Measurements from ENCODE around the gene TNPO1.
"Not testable (repeated sequence)": the region's sequence is repeated elsewhere in the genome, so short reads cannot be mapped to it uniquely, and the experiment has no call there.

Gene TNPO1

DNA sequence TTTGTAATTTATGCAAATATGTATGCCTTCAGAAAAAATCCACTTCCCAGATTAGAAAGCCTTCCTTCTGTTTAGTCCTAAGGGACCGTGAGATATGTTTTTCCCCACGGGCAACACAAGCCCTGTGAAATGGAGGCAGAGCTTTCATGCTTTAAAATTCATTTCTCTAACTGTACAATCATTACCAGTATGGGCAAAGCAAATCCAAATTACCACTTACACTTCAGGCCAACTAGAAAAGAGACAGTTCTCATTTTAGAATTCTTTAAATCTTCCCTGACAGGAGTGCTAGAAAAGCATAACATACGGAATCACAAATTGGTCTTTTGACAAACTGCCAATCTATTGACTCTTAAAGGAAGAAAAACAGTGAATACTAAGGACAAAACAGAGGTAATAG lies 20.5 kb upstream of the TNPO1 start:
- TF ChIP-seq, protein P1, sequence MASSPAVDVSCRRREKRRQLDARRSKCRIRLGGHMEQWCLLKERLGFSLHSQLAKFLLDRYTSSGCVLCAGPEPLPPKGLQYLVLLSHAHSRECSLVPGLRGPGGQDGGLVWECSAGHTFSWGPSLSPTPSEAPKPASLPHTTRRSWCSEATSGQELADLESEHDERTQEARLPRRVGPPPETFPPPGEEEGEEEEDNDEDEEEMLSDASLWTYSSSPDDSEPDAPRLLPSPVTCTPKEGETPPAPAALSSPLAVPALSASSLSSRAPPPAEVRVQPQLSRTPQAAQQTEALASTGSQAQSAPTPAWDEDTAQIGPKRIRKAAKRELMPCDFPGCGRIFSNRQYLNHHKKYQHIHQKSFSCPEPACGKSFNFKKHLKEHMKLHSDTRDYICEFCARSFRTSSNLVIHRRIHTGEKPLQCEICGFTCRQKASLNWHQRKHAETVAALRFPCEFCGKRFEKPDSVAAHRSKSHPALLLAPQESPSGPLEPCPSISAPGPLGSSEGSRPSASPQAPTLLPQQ (tag by site-specific recombination; IDR thresholded peaks at IDR 0.05) = no peak
- TF ChIP-seq ZNF174 (tag by site-specific recombination; IDR thresholded peaks at IDR 0.05) (no peak), ZNF138 (tag by site-specific recombination; IDR thresholded peaks at IDR 0.05; ENCODE audit: borderline replicate concordance) (no peak), KLF16 (tag by site-specific recombination; IDR thresholded peaks at IDR 0.05) (no peak)
- Histone ChIP-seq H3K9me3 (ENCODE audit: control insufficient read depth, insufficient read depth, low read depth, low read length) (no peaks in the 10 kb centered on the region), H3K4me1 (ENCODE audit: control insufficient read depth, insufficient read depth, low read length) (no peaks in the 10 kb centered on the region), H3K27ac (ENCODE audit: extremely low read depth, low read depth, low read length) (no peak overlapping the region), H3K4me3 (ENCODE audit: low read depth, low read length) (no peak overlapping the region), H3K36me3 (ENCODE audit: control insufficient read depth in 2 of 2, insufficient read depth in 1 of 2, low read length in 2 of 2) (no peaks in the 10 kb centered on the region)
- ChIA-PET CTCF (no interaction called here), POLR2A (no interaction called here)

DNA sequence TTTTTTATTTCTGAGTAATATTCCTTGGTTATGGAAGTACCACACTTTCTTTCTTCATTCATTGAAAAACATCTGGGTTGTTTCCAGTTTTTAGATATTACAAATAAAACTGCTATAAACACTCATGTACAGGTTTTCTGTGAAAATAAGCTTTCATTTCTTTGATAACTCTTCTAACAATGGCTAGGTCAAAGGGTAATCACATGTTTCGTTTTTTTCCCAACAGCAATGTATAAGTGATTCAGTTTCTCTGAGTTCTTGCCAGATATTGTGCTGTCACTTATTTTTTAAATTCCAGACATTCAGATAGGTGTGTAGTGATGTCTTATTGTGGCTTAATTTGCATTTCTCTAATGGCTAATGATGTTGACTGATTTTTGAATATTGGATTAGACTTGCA lies 16.7 kb upstream of the TNPO1 start:
- H3K36me3 ChIP-seq (ENCODE audit: control insufficient read depth in 2 of 2, insufficient read depth in 1 of 2, low read length in 2 of 2) = no peaks in the 10 kb centered on the region
- ChIA-PET CTCF (no interaction called here), POLR2A (no interaction called here)
- H3K27ac ChIP-seq (ENCODE audit: extremely low read depth, low read depth, low read length) = no peak overlapping the region
- H3K4me3 ChIP-seq (ENCODE audit: low read depth, low read length) = no peak overlapping the region
- TF ChIP-seq KLF9 (tag by site-specific recombination; IDR thresholded peaks at IDR 0.05; ENCODE audit: low read depth) = no peak
- no peak for TF ChIP-seq KLF1 (tag by site-specific recombination; IDR thresholded peaks at IDR 0.05)
- no peaks in the 10 kb centered on the region for H3K9me3 ChIP-seq (ENCODE audit: control insufficient read depth, insufficient read depth, low read depth, low read length)
- no peaks in the 10 kb centered on the region for H3K4me1 ChIP-seq (ENCODE audit: control insufficient read depth, insufficient read depth, low read length)

GRCh38 chr5:72808637-72809036 lies 7.8 kb upstream of the TNPO1 start:
- H3K36me3 ChIP-seq (ENCODE audit: control insufficient read depth in 2 of 2, insufficient read depth in 1 of 2, low read length in 2 of 2); H3K4me3 ChIP-seq (ENCODE audit: low read depth, low read length); H3K27ac ChIP-seq (ENCODE audit: extremely low read depth, low read depth, low read length); CTCF ChIA-PET; H3K9me3 ChIP-seq (ENCODE audit: control insufficient read depth, insufficient read depth, low read depth, low read length); H3K4me1 ChIP-seq (ENCODE audit: control insufficient read depth, insufficient read depth, low read length): not testable (repeated sequence)
- POLR2A ChIA-PET = interaction anchor here (0.6 kb wide), 1 partner anchor 18 kb away, joined by 3 read pairs; no protein-coding TSS in a partner anchor

DNA sequence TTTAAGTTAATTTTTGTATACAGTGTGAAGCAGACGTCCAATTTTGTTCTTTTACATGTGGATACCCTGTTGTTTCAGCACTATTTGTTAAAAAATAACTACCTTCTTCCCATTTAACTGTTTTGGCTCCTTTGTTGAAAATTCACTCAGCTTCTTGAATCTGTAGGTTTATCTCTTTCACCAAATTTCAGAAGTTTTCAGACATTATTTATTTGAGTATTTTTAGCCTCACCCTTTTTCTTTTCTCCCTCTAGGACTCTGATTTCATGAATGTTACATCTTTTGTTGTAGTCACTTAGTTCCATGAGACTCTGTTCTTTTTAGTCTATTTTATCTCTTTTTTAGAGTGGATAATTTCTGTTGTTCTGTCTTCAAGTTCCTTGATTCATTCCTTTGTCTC lies 4.6 kb upstream of the TNPO1 start:
- no peaks in the 10 kb centered on the region for H3K36me3 ChIP-seq (ENCODE audit: control insufficient read depth in 2 of 2, insufficient read depth in 1 of 2, low read length in 2 of 2)
- no peaks in the 10 kb centered on the region for H3K4me1 ChIP-seq (ENCODE audit: control insufficient read depth, insufficient read depth, low read length)
- TF ChIP-seq ZNF558 (tag by site-specific recombination; IDR thresholded peaks at IDR 0.05) = peak; percentile 97
- TF ChIP-seq ZNF837 (tag by site-specific recombination; IDR thresholded peaks at IDR 0.05) = no peak
- no peak for TF ChIP-seq ZNF23 (tag by site-specific recombination; IDR thresholded peaks at IDR 0.05; ENCODE audit: borderline replicate concordance)
- ChIA-PET POLR2A (no interaction called here), CTCF (no interaction called here)
- no peaks in the 10 kb centered on the region for H3K9me3 ChIP-seq (ENCODE audit: control insufficient read depth, insufficient read depth, low read depth, low read length)
- no peak overlapping the region for H3K27ac ChIP-seq (ENCODE audit: extremely low read depth, low read depth, low read length)
- no peak overlapping the region for H3K4me3 ChIP-seq (ENCODE audit: low read depth, low read length)

DNA sequence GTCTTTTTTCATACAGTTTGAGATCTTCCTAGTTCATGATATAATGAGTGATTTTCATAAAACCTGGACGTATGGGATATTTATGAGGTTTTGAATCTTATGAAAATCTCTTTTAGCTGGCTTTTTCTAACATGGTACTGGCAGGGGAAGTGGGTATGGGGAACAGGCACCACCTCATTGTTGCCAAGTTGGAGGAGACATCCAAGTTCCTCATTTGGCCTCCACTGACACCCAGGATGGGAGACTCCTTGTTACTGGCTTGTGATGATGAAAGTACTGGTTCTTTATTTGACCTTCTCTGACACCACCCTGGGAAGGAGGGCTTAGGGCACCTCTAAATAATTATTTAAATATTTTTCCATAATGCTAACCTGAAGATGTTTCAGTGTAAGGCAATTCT lies 4.0 kb upstream of the TNPO1 start:
- Histone ChIP-seq H3K9me3 (ENCODE audit: control insufficient read depth, insufficient read depth, low read depth, low read length) (no peaks in the 10 kb centered on the region), H3K4me3 (ENCODE audit: low read depth, low read length) (no peak overlapping the region), H3K27ac (ENCODE audit: extremely low read depth, low read depth, low read length) (no peak overlapping the region), H3K36me3 (ENCODE audit: control insufficient read depth in 2 of 2, insufficient read depth in 1 of 2, low read length in 2 of 2) (no peaks in the 10 kb centered on the region), H3K4me1 (ENCODE audit: control insufficient read depth, insufficient read depth, low read length) (no peaks in the 10 kb centered on the region)
- POLR2A ChIA-PET = no interaction called here
- CTCF ChIA-PET = no interaction called here
- TF ChIP-seq, protein P2, sequence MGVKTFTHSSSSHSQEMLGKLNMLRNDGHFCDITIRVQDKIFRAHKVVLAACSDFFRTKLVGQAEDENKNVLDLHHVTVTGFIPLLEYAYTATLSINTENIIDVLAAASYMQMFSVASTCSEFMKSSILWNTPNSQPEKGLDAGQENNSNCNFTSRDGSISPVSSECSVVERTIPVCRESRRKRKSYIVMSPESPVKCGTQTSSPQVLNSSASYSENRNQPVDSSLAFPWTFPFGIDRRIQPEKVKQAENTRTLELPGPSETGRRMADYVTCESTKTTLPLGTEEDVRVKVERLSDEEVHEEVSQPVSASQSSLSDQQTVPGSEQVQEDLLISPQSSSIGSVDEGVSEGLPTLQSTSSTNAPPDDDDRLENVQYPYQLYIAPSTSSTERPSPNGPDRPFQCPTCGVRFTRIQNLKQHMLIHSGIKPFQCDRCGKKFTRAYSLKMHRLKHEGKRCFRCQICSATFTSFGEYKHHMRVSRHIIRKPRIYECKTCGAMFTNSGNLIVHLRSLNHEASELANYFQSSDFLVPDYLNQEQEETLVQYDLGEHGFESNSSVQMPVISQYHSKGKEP (tag by site-specific recombination; IDR thresholded peaks at IDR 0.05) = no peak
- no peak for TF ChIP-seq KLF10 (tag by site-specific recombination; IDR thresholded peaks at IDR 0.05)
- TF ChIP-seq ZNF18 (tag by site-specific recombination; IDR thresholded peaks at IDR 0.05) = no peak
- TF ChIP-seq, protein P3, sequence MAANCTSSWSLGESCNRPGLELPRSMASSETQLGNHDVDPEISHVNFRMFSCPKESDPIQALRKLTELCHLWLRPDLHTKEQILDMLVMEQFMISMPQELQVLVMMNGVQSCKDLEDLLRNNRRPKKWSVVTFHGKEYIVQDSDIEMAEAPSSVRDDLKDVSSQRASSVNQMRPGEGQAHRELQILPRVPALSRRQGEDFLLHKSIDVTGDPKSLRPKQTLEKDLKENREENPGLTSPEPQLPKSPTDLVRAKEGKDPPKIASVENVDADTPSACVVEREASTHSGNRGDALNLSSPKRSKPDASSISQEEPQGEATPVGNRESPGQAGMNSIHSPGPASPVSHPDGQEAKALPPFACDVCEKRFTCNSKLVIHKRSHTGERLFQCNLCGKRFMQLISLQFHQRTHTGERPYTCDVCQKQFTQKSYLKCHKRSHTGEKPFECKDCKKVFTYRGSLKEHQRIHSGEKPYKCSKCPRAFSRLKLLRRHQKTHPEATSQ (tag by site-specific recombination; IDR thresholded peaks at IDR 0.05) = no peak
- TF ChIP-seq ZNF248 (tag by site-specific recombination; IDR thresholded peaks at IDR 0.05) = no peak
- TF ChIP-seq, protein P4, sequence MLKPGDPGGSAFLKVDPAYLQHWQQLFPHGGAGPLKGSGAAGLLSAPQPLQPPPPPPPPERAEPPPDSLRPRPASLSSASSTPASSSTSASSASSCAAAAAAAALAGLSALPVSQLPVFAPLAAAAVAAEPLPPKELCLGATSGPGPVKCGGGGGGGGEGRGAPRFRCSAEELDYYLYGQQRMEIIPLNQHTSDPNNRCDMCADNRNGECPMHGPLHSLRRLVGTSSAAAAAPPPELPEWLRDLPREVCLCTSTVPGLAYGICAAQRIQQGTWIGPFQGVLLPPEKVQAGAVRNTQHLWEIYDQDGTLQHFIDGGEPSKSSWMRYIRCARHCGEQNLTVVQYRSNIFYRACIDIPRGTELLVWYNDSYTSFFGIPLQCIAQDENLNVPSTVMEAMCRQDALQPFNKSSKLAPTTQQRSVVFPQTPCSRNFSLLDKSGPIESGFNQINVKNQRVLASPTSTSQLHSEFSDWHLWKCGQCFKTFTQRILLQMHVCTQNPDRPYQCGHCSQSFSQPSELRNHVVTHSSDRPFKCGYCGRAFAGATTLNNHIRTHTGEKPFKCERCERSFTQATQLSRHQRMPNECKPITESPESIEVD (tag by site-specific recombination; IDR thresholded peaks at IDR 0.05) = no peak
